Tibial artery (tissue), 4 donors: ENCODE results near the gene STRN3.
"Not testable (repeated sequence)": the region's sequence is repeated elsewhere in the genome, so short reads cannot be mapped to it uniquely, and the experiment has no call there.

Experiments
- DNase-seq, 2 donors: peaks; one replicate each; pipeline ENCODE4 v3.0.0-alpha.2; 2019
- H3K27ac ChIP-seq, 2 donors: fragments of 200-600 bp; sonication (generic) in 1 of 2; 1 replicate in 1 of 2; 2 replicates in 1 of 2; pipeline ENCODE4 v1.5.1; 2018 to 2019; ENCODE audit warnings: mild to moderate bottlenecking in 1 of 2
- H3K27me3 ChIP-seq, 2 donors: fragments of 200-600 bp; sonication (generic) in 1 of 2; one replicate each; pipeline versions ENCODE4 v1.5.1 to v1.6.0; 2016 to 2019
- H3K36me3 ChIP-seq, 3 donors: fragments of 200-600 bp; sonication (generic) in 2 of 3; one replicate each; pipeline ENCODE4 v1.5.1; 2016 to 2019; ENCODE audit warnings: mild to moderate bottlenecking in 2 of 3
- H3K4me1 ChIP-seq, 4 donors: fragments of 200-600 bp; sonication (generic) in 2 of 4; 1 replicate in 3 of 4; 2 replicates in 1 of 4; pipeline ENCODE4 v1.5.1; 2016 to 2019
- H3K4me3 ChIP-seq, 2 donors: fragments of 200-600 bp; sonication (generic) in 1 of 2; 1 replicate in 1 of 2; 2 replicates in 1 of 2; pipeline ENCODE4 v1.5.1; 2018 to 2019; ENCODE audit warnings: mild to moderate bottlenecking in 2 of 2
- H3K9me3 ChIP-seq, 3 donors: fragments of 200-600 bp; sonication (generic) in 1 of 3; one replicate each; pipeline ENCODE4 v1.5.1; 2016 to 2019
- intact Hi-C: fragments of 100-400 bp; cut with DNase I; formaldehyde crosslinking; loops from one replicate; pipeline ENCODE4 v1.15.0; 2023; ENCODE audit warnings: low total_unique reads
- TF ChIP-seq, protein P1 (sequence below), 2 experiments: fragments of 200-600 bp in 1 of 2; fragments of 450-650 bp in 1 of 2; IDR thresholded peaks; one replicate each; pipeline ENCODE4 v1.5.1; 2017 to 2019; ENCODE audit warnings: antibody characterized with exemption in 2 of 2, mild to moderate bottlenecking in 1 of 2, moderate library complexity in 1 of 2

Gene STRN3

DNA sequence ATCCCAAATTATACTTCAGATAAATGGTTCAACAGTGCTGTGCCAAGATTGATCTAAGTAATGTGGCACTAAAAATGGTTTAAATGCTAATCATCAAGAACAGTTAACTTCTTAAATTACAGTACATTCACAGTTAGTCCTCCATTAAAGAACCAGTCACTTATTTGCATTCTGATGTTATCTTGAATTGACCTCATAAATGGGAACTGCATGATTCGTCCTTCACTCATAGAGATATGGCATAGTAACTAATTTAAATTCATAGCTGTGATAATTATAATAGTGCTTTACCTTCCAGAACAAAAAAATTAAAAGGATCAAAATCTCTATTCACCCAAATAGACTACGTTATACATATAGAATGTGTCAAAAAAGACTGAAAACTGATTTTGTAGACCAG, 90.7 kb downstream of the STRN3 start:
- H3K27ac ChIP-seq, result no peak overlapping the region
- intact Hi-C loops, result no loop called here
- H3K36me3 ChIP-seq, result peaks cover 27 to 31% (median 27%) of the 10 kb centered on the region in 3 donors
- no peak for DNase-seq
- peaks cover 0 to 5% (median 0%) of the 10 kb centered on the region in 4 donors for H3K4me1 ChIP-seq
- no peak overlapping the region for H3K4me3 ChIP-seq
- TF ChIP-seq, protein P1, sequence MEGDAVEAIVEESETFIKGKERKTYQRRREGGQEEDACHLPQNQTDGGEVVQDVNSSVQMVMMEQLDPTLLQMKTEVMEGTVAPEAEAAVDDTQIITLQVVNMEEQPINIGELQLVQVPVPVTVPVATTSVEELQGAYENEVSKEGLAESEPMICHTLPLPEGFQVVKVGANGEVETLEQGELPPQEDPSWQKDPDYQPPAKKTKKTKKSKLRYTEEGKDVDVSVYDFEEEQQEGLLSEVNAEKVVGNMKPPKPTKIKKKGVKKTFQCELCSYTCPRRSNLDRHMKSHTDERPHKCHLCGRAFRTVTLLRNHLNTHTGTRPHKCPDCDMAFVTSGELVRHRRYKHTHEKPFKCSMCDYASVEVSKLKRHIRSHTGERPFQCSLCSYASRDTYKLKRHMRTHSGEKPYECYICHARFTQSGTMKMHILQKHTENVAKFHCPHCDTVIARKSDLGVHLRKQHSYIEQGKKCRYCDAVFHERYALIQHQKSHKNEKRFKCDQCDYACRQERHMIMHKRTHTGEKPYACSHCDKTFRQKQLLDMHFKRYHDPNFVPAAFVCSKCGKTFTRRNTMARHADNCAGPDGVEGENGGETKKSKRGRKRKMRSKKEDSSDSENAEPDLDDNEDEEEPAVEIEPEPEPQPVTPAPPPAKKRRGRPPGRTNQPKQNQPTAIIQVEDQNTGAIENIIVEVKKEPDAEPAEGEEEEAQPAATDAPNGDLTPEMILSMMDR (IDR thresholded peaks at IDR 0.05), result no peak
- H3K9me3 ChIP-seq, result no peaks in the 10 kb centered on the region
- no peaks in the 10 kb centered on the region for H3K27me3 ChIP-seq

GRCh38 chr14:30933937-30934336, 92.2 kb downstream of the STRN3 start:
- H3K4me3 ChIP-seq, intact Hi-C loops, H3K27me3 ChIP-seq, H3K27ac ChIP-seq, H3K4me1 ChIP-seq, DNase-seq, H3K9me3 ChIP-seq: not testable (repeated sequence)
- H3K36me3 ChIP-seq, result peaks cover 27 to 31% (median 27%) of the 10 kb centered on the region in 3 donors

DNA sequence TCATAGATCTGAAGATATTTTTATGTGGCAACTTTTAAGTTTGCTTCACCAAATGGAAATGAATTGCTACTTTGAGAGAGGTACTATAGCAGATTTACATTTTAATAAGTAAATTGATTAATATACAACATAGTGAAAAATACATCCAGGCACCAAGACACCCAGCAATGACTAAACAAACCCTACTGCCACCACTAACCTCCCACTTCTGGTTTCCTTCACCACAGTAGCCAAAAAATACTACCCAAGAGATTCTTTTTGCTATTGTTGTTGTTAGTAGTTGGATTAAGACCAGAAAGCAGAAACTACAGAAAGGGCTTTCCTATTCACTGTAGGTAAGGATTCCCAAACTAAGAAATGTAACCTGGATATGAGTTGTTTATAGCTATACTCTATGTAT, 97.7 kb downstream of the STRN3 start:
- Histone ChIP-seq H3K27me3 (no peaks in the 10 kb centered on the region), H3K9me3 (no peaks in the 10 kb centered on the region), H3K36me3 (peaks cover 0 to 5% (median 5%) of the 10 kb centered on the region in 3 donors), H3K4me1 (peaks cover 0 to 13% (median 0%) of the 10 kb centered on the region in 4 donors), H3K4me3 (no peak overlapping the region), H3K27ac (no peak overlapping the region)
- TF ChIP-seq, protein P1 (IDR thresholded peaks at IDR 0.05), result no peak
- DNase-seq, result no peak
- intact Hi-C loops, result no loop called here

GRCh38 chr14:30925254-30925653, 100.9 kb downstream of the STRN3 start:
- peaks cover 0 to 5% (median 5%) of the 10 kb centered on the region in 3 donors for H3K36me3 ChIP-seq
- no peak overlapping the region for H3K4me3 ChIP-seq
- DNase-seq, result no peak
- H3K9me3 ChIP-seq, result no peaks in the 10 kb centered on the region
- intact Hi-C loops, result no loop called here
- peaks cover 0 to 13% (median 0%) of the 10 kb centered on the region in 4 donors for H3K4me1 ChIP-seq
- H3K27ac ChIP-seq, result no peak overlapping the region
- H3K27me3 ChIP-seq, result no peaks in the 10 kb centered on the region
- TF ChIP-seq, protein P1 (IDR thresholded peaks at IDR 0.05), result no peak

- Histone ChIP-seq H3K27ac (no peak overlapping the region), H3K27me3 (no peaks in the 10 kb centered on the region), H3K36me3 (peaks cover 0 to 5% (median 5%) of the 10 kb centered on the region in 3 donors), H3K9me3 (no peaks in the 10 kb centered on the region), H3K4me1 (no peaks in the 10 kb centered on the region), H3K4me3 (no peak overlapping the region)
- TF ChIP-seq, protein P1 (IDR thresholded peaks at IDR 0.05), result no peak
- intact Hi-C loops, result no loop called here
- DNase-seq, result no peak
Observed at GRCh38 chr14:30921788-30922187, 104.4 kb downstream of the STRN3 start.

- no peak for DNase-seq
- Histone ChIP-seq H3K27ac (no peak overlapping the region), H3K9me3 (no peaks in the 10 kb centered on the region), H3K4me1 (no peaks in the 10 kb centered on the region), H3K4me3 (no peak overlapping the region), H3K27me3 (no peaks in the 10 kb centered on the region), H3K36me3 (peaks cover 0 to 5% (median 5%) of the 10 kb centered on the region in 3 donors)
- TF ChIP-seq, protein P1 (IDR thresholded peaks at IDR 0.05), result no peak
- intact Hi-C loops, result no loop called here
Observed at GRCh38 chr14:30921305-30921704, 104.9 kb downstream of the STRN3 start.
